ENCODE measurements around the gene ZNF541.

Gene ZNF541

GRCh38 chr19:47573071-47574026 lies at the start of gene ZNF541:
TSS of gene ZNF541 (minus strand) at chr19:47573148. CDS start at chr19:47555856, 17,292 bp downstream.
- DNase-seq (ENCODE audit: low read depth): no peak

- no peak for DNase-seq (ENCODE audit: low read depth)
These were observed 46.8 kb upstream of the ZNF541 start for GRCh38 chr19:47619763-47620162.

GRCh38 chr19:47618771-47619170 lies 45.8 kb upstream of the ZNF541 start:
- DNase-seq (ENCODE audit: low read depth): no peak

- DNase-seq (ENCODE audit: low read depth): no peak
These were observed 42.8 kb upstream of the ZNF541 start for GRCh38 chr19:47615714-47616113.

- no peak for DNase-seq (ENCODE audit: low read depth)
These were observed 42.3 kb upstream of the ZNF541 start for GRCh38 chr19:47615230-47615629.

GRCh38 chr19:47614559-47614958 lies 41.6 kb upstream of the ZNF541 start:
- DNase-seq (ENCODE audit: low read depth): no peak

- DNase-seq (ENCODE audit: low read depth): no peak
These were observed 41.0 kb upstream of the ZNF541 start for GRCh38 chr19:47614021-47614295.

- DNase-seq (ENCODE audit: low read depth): peak; percentile 45
These were observed 40.4 kb upstream of the ZNF541 start for GRCh38 chr19:47613165-47614020.

- DNase-seq (ENCODE audit: low read depth): no peak
These were observed 38.0 kb upstream of the ZNF541 start for GRCh38 chr19:47610902-47611301.

- DNase-seq (ENCODE audit: low read depth): peak; percentile 69
These were observed 37.3 kb upstream of the ZNF541 start for GRCh38 chr19:47609906-47610894.

- peak; percentile 83 for DNase-seq (ENCODE audit: low read depth)
These were observed 36.3 kb upstream of the ZNF541 start, which contains the start of gene BICRA for GRCh38 chr19:47608969-47609905. TSS of gene BICRA (plus strand) at chr19:47609134. CDS start at chr19:47673575, 64,441 bp downstream.

- peak; percentile 92 for DNase-seq (ENCODE audit: low read depth)
These were observed 35.3 kb upstream of the ZNF541 start for GRCh38 chr19:47608074-47608918.

GRCh38 chr19:47607564-47608073 lies 34.7 kb upstream of the ZNF541 start:
- no peak for DNase-seq (ENCODE audit: low read depth)

GRCh38 chr19:47603706-47604565 lies 31.0 kb upstream of the ZNF541 start:
- no peak for DNase-seq (ENCODE audit: low read depth)

- no peak for DNase-seq (ENCODE audit: low read depth)
These were observed 28.4 kb upstream of the ZNF541 start for GRCh38 chr19:47601180-47601904.

- peak; percentile 99 for DNase-seq (ENCODE audit: low read depth)
These were observed 27.6 kb upstream of the ZNF541 start for GRCh38 chr19:47600246-47601179.
